Mammary epithelial cell (primary cell): ENCODE data around the gene PPWD1.

Source experiments
- EZH2 ChIP-seq: IDR thresholded peaks from 2 replicates; pipeline ENCODE4 v1.6.1; 2012; ENCODE audit warnings: low read length, inconsistent platforms, borderline replicate concordance
- TF ChIP-seq, protein P1 (sequence below), 2 donors: IDR thresholded peaks in 1 of 2; conservative IDR thresholded peaks in 1 of 2; 2 replicates each; pipeline ENCODE4 v1.5.1; 2011 to 2012; ENCODE audit warnings: inconsistent platforms in 2 of 2, low read length in 2 of 2, mild to moderate bottlenecking in 2 of 2, control low read depth in 1 of 2, low read depth in 1 of 2; ENCODE audit not compliant: insufficient read depth in 1 of 2; ENCODE audit errors: extremely low read depth in 1 of 2

DNA sequence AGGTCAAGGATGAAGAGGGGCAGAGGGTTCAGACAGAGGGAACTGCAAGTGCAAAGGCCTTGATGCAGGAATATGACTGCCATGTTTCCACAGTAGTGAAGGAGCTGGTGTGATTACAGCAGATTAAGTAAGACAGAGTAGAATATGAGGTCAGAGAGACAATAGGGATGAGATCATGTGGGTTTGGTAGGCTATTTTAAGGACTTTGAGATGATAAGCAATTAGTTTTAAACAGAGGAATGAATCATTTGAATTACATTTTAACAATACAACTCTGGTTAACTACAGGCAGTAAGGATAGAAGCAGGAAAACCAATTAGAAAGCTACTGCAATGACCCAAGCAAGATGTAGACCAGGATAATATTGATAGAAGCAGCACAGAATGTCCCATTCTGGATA is 7.8 kb upstream of the PPWD1 start:
- TF ChIP-seq, protein P1, sequence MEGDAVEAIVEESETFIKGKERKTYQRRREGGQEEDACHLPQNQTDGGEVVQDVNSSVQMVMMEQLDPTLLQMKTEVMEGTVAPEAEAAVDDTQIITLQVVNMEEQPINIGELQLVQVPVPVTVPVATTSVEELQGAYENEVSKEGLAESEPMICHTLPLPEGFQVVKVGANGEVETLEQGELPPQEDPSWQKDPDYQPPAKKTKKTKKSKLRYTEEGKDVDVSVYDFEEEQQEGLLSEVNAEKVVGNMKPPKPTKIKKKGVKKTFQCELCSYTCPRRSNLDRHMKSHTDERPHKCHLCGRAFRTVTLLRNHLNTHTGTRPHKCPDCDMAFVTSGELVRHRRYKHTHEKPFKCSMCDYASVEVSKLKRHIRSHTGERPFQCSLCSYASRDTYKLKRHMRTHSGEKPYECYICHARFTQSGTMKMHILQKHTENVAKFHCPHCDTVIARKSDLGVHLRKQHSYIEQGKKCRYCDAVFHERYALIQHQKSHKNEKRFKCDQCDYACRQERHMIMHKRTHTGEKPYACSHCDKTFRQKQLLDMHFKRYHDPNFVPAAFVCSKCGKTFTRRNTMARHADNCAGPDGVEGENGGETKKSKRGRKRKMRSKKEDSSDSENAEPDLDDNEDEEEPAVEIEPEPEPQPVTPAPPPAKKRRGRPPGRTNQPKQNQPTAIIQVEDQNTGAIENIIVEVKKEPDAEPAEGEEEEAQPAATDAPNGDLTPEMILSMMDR (conservative IDR thresholded peaks at IDR 0.05 in 1 of 2, IDR thresholded peaks at IDR 0.05 in 1 of 2; ENCODE audit: extremely low read depth in 1 of 2, insufficient read depth in 1 of 2, low read depth in 1 of 2, low read length in 2 of 2), result no peak
- no peak for TF ChIP-seq EZH2
